HG03571 (cell line): Measurements from ENCODE around the gene AKR1B1.

Experiments used
- ATAC-seq: cut with Tn5 transposase; IDR thresholded peaks from one replicate; pipeline ENCODE4 v1.9.1; 2021; ENCODE audit not compliant: unreplicated experiment

AKR1B1 gene

DNA sequence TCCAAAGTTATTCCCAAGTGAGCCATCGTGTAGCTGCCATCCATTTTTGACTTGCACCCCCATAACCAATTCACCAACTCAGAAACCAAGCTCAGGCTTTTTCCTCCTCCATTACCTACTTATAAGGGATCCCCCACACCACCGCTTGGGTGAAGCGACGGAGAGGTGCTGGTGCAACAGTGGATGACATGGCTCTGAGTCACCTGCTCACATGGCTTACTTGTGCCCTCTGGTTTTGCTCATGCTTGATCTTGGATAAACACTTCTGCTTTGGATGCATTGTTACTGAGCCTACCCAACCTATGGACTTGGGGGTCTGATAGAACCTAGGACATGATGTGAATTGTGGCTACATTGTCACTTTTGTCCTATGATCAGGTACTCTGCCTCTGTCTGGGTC is 12.0 kb upstream of the AKR1B1 start:
- no peak for ATAC-seq

DNA sequence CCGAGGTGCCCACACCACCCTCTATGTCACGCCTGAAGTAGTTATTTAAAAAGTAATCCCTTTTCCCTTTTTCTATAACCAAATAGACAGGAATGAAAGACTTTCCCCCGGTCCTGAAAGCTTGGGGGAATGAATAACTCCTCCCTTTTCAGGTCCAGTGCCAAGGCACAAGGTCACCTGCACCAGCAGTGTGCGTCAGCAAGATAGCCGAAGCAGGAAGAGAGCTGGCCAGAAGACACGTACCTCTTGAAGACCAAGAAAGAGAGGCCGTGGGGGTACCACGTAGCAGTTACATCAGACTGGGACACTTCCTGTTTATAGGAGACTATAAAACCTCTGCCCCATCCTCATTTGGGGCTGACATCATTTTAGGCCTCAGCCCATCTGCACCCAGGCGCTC is 10.7 kb upstream of the AKR1B1 start:
- no peak for ATAC-seq

DNA sequence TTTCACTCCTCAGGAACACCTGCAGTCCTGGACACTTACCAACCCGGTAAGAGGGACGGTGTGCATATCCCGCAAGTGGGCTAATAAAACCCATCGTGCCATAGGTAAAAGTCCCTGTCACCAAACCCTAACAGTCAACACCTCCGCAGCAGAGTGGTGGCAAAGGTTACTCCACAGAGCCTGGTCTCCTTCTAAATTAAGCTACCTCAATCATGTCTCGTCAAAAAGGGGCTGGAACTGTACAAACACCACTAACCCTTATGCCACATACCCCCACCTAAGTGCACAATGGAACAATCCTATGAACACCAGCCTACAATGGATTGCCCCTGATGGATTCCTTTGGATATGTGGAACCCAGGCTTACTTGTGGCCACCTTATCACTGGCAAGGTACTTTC is 9.6 kb upstream of the AKR1B1 start:
- ATAC-seq: no peak

GRCh38 chr7:134468054-134468453 is 9.2 kb upstream of the AKR1B1 start:
- ATAC-seq: no peak

DNA sequence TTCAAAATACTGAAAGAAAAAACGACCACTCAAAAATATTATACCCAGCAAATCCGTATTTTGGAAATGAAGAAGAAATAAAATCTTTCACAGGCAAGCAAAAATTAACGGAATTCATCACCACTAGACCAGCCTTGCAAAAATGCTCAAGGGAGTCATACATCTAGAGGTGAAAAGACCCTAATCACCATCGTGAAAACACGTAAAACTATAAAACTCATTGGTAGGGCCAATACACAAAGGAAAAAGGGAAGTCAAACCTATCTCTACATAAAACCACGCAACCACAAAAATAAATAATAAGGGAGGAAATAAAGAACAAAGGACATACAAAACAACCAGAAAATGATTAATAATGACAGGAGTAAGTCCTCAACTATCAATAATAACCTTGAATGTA is 6.6 kb upstream of the AKR1B1 start:
- no peak for ATAC-seq

DNA sequence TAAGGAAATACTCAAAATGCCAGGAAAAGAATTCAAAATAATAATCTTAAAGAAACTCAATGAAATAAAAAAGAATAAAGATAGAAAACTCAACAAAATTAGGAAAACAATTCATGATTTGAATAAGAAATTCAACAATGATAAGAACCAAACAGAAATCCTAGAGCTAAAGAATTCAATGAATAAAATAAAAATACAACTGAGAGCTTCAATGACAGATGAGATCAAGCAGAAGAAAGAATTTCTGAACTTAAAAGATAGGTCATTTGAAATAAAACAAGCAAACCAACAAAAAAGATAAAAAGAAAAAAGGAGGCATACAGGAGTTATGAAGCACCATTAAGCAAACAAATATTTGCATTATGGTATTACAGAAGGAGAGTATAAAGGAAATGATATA is 5.6 kb upstream of the AKR1B1 start:
- ATAC-seq: no peak

DNA sequence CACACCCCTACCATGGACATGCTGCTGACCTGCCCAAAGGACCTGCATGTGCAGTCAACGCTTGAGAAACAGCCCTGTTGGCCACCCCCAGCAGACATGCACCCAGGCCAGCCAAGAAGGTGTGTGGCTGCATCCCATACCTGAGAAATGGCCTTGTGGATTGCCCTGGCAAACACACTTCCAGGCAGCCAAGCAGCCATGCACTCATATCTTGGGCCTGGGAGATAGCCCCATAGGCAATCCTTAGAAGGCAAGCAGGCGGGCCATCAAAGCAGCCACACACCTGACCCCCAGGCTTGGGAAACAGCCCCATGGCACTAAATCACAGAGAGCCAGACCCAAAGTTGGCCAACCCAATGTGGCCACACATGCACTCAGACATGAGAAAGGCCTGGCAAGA is 4.9 kb upstream of the AKR1B1 start:
- ATAC-seq: no peak

- no peak for ATAC-seq
These were observed 3.5 kb upstream of the AKR1B1 start for GRCh38 chr7:134462337-134462925.

DNA sequence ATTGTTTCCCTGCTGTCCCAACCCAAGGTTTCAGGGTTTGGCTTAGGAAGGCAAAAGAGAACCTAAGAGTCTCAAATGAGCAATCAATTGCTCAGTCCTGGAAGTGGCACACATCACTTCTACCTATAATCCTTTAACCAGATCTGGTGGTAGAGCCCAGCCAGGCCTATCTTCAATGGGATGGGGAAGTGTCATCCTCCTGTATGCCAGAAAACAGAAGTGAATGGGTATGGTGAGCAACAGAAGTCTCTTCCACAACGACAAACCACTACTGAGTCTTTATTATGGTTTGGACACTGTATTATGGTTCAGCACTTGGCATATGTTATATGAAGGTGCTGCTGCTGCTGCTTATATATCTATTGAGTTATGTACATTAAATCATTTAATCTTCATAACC is 3.0 kb upstream of the AKR1B1 start:
- no peak for ATAC-seq

GRCh38 chr7:134459981-134460380 is 1.1 kb upstream of the AKR1B1 start:
- ATAC-seq: no peak

DNA sequence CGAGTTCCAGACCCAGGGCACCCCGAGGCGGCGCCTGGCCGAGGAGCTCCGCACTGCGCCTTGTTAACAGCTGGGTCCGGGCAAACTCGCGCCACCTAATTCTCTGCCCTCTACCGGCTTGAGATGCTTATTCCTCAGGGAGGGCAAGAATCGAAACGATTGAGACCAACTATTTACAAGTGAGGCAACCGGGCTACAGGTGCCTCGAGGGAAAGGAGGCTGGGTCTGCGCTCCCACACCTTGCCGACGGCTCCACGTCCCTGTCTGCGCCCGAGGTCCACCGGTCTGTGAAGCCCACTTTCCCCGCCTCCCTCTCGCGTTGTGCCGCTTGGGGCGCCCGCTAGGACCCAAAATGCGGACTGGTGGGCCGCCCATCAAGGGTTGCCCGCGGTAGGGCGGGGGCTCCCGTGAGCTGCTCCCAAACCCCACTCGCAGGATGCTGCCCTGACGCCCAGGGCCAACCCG is 527 bp downstream of the AKR1B1 start:
- ATAC-seq: peak; percentile 45

- no peak for ATAC-seq
These were observed 1.7 kb downstream of the AKR1B1 start for GRCh38 chr7:134457210-134457609.

- ATAC-seq: no peak
These were observed 4.6 kb downstream of the AKR1B1 start for GRCh38 chr7:134454277-134454676.

- no peak for ATAC-seq
These were observed 5.4 kb downstream of the AKR1B1 start for GRCh38 chr7:134453518-134453917.

DNA sequence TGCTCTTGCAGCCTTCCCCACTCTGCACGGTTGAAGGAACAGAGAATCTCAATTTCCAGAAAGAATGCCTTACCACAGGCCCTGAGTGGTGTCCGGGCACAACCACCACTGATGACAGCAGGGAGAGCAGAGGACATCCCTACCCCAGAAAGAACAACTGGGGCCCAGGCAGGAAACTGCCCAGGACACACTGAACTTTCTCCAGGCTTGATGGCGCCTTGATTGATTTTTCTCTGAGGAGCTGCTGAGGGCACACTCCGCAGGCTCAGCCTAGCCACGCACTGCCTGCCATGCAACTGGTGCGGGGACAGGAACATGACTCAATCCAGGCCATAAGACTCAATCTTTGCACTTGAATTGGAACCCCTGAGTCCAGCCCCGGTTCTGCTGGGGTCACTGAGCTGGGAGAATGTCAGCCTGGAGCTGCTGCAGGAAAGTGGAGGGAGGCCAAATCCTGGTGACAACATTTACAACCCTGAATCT is 5.9 kb downstream of the AKR1B1 start:
- ATAC-seq: no peak

DNA sequence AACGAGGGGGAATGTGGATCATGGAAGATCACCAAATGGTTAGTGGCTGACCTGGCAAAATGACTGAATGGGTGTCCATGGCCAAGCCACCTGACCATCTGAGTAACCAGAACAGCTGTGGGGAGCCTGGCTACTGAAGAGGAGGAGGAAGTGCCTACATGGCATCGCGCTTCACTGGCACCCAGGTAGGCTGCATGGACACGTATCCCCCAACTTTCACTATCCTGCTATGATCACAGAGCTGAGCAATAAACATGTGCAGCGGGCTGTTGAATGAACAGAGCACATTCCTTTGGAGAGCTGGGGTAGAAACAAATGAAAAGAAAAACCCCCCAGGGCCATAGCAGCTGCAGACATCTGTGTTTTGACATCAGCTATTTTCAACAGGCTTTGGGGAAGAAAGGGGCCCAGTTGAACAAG is 6.5 kb downstream of the AKR1B1 start:
- ATAC-seq: no peak

DNA sequence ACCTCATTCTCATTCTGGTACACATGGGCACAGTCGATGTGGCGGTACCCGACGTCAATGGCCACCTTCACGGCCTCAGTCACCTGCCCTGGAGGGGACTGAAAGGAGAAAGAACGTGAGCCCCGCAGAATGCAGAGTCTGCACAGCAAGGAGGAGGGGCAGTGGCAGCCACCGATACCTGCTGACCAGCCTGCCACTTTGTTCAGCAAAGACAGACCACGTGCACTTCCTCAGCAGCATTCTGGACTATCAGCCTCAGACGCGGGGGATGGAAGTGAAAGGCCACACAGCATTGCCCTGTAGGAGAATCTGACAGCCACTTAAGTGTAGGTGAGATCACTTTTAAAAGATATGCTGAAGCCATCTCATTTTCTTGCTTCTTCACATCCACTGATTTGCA is 7.2 kb downstream of the AKR1B1 start:
- ATAC-seq: no peak

DNA sequence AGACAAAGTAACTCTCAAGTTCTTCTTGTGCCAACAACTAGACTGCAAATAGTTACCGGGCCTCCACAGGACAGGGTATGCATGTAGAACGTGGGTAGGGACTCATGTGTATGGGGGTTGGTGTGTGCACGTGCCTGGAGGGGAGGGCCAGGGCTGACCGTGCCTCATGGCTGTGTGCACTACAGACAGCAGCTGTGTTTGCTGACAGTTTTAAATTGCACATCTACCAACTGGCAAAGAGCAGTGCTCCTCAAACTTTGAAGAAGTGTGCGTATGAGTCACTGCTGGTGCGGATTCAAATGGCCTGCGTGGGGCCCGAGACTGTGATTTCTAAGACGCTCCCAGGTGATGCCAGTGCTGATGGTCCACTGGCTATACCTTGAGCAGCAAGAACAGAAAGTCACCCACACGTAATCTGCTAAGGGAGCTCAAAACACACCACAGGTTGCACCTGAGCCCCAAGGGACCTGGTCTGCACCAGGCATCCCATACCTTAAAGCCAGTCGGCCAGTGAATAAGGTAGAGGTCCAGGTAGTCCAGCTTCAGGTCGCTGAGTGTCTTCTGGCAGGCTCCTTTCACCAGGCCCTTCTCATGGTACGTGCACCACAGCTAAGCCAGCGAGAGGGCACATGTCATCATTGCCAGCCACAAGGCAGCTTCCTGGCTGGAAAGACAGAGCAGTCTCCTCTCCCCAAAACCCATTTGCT is 8.5 kb downstream of the AKR1B1 start:
- no peak for ATAC-seq

GRCh38 chr7:134449680-134450079 is 9.2 kb downstream of the AKR1B1 start:
- ATAC-seq: no peak

- no peak for ATAC-seq
These were observed 10.3 kb downstream of the AKR1B1 start for GRCh38 chr7:134448356-134449229.

DNA sequence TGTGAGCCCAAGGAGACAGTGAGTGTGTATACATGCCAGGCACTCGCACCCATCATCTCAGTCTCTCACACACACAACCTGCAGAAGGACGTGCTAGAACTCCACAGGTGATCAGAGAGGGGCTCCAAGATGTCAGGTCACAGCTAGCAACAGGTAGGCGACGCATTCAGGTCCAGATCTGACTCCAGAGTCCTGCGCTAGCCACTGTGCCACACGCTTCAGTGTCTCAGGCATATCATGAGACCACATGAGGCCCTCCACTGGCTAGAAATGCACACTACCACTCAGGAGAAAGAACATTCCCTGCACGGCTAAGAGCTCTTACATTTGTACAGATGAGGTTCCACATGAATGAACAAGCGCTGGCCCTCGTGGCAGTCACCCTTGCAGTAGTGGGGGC is 11.5 kb downstream of the AKR1B1 start:
- ATAC-seq: no peak

GRCh38 chr7:134446923-134447322 is 12.0 kb downstream of the AKR1B1 start:
- ATAC-seq: no peak
